LNCAP (cell line): ENCODE results near the gene DLST.

Experiments
- CTCF ChIP-seq: fragments of 450-650 bp; IDR thresholded peaks from 2 replicates; pipeline ENCODE4 v1.5.1; 2017; ENCODE audit warnings: mild to moderate bottlenecking

DLST gene

GRCh38 chr14:74952180-74952665 is 70.5 kb downstream of the DLST start:
- no peak for TF ChIP-seq CTCF

DNA sequence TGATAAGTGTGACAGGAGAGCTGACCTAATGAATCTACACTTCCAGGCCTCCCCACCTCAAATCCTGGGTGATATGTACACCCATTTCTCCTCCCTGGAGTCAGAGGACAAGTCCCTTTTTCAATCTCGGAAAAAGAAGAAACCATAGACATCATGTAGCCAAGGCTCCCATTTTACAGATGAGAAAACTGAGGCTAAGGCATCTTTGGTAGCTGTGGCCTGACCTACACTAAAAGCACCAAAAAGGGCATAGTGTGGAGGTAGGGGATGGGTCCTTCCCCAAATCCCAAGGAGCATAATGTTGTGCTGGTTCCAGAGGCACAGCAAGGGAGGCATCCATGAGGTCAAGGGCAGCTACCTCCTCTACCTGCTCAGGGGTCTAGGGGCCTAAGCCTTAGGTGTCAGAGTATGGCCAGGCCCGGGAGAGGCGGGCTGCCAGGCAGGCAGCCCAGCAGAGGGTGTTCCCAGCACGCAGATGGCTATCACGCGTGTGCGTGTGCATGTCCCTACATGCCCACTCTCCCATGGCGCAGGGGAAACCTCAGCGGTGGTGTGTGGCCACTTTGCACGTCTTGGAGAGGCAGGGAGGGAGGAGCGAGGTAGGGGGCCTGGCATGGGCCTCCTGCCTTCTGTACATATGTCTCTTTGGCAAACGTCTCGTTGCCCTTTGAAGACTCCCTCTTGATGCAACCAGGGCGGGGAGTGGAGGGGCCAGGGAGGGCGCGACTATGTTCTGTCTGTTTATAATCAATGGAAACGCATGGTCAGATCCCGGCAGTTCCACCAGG is 71.2 kb downstream of the DLST start:
- no peak for TF ChIP-seq CTCF
